GDM1 (cell line): ENCODE data around the gene FGD3.

Experiments used
- DNase-seq: peaks from one replicate; lab custom pipeline; 2025; lab: John Stamatoyannopoulos, UW

FGD3 gene

DNA sequence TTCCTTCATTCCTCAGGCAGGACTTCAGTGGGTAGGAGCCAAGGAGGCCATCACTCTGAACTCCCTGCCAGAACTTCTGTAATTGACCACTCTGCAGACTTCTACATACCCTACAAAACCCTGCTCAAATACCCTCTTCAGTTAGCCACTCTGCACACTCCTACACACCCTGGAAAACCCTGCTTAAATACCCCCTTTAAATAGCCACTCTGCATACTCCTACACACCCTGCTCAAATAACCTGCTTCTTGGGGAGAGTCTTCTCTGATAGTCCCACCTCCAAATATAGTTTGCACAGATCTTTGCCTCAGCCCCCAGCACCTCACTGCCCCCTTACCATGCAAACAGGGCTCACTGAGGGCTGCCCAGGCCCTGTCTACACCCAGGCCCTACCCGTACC lies 130.0 kb downstream of the FGD3 start:
- no peak for DNase-seq

DNA sequence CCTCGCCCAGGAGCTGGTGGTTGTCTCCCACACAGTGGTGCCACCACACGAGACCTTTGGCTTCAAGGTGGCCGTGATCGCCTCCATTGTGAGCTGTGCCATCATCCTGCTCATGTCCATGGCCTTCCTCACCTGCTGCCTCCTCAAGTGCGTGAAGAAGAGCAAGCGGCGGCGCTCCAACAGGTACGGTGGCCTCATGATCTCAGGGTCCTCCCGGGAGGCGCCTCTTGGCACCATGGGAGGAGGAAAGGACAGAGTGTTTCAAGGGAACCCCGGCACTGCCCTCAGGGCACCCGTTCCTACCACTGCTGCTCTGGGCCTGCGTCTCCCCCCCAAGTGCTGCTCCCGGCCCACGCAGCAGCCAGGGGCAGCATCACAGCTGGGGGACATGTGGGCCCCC lies 130.5 kb downstream of the FGD3 start:
- DNase-seq = no peak

DNA sequence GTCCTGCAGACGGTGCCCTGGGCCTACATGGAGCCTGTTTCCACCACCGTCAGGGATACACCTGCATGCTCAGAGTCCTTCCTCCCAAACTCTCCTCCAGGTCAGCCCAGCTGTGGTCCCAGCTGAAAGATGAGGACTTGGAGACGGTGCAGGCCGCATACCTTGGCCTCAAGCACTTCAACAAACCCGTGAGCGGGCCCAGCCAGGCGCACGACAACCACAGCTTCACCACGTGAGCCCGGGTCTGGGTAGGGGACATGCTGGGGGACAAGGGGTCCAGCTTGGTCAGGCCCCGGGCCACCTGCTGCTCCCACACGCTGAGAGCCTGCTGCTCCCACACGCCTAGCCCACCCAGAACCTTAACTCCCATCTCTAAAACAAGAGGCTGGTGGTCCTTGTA lies 132.0 kb downstream of the FGD3 start:
- DNase-seq = no peak

DNA sequence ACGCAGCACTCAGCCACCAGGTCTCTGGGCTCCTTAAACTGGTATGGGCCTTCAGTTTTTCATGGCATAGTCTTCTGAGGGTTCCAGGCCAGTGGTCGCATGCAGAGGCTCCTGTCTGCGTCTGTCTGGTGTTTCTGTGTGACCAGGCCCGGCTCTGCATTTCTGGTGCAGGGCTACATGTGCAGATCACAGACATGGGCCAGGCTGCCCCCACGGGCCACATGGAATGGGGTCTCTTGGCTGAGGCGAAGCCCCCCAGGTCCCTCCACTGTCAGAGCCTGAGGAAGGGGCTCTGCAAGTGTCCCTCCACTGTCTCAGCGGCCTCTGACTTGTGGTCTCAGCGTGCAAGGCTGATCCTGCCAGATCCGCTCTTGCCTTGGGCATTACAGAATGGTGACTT lies 133.1 kb downstream of the FGD3 start:
- no peak for DNase-seq

DNA sequence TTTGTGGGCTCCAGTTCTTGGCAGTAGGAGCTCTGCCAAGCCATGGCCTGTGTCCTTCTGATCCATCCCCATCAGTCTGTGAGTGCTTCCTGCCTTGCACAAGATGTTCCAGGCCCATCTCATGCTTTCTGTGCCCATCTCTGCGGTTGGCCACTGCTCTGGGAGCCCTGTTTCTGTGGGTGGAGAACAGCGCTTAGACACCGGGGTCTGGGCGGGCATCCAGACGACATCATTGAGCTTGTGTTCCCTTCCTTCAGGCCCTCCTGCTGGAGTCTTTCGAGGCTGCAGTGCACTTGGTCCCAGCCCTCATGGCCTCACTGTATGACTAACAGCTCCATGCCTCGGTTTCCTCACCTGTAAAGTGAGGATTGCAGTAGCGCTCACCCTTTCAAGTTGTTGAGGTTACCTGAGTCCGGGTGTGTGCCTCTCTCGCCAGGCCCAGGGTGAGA lies 133.8 kb downstream of the FGD3 start:
- DNase-seq = no peak

DNA sequence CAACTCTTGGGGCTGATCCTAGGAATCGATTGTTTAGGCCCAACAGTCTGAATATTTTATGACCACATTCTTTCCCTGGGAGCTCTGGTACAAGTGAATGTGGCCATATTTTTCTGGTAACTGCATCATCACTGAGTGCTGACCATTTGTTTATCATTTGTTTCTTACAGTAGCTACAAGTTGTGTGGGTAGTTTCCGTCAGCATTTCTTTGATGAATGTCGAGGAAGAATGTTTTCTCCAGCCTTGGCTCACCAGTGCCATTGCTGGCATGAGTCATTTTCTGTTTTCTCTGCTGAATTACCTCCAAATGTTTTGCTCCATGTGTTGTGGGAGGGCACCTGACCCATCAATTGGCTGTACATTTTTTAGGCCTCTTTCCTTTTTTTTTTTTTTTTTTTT lies 134.6 kb downstream of the FGD3 start:
- DNase-seq = no peak

DNA sequence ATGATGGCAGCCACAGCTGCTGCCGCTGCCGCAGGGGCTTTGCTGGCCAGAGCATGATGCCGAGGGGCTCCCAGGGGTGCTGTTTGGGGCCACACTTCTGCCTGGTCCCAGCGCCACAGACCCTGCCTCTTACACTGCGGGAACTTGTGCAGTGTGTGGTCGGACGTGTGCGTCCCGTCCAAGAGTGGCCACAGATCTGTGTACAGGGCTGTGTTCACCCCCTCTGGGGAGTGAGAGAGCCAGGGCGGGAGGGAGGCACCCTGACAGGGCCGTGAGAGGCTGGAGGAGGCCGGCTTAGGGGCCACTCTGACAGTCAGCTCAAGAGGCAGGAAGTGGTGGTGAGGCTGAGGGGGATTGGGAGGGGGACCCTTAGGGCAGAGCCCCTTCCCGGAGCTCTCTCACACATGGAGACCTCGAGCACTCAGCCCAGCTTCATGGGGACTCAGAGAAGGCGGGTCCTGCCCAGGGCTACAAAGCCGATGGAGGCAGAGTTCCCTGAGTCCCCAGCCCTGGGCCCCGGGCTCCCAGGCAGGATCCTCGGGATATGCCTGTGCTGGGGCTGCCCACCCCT lies 135.6 kb downstream of the FGD3 start:
- no peak for DNase-seq

DNA sequence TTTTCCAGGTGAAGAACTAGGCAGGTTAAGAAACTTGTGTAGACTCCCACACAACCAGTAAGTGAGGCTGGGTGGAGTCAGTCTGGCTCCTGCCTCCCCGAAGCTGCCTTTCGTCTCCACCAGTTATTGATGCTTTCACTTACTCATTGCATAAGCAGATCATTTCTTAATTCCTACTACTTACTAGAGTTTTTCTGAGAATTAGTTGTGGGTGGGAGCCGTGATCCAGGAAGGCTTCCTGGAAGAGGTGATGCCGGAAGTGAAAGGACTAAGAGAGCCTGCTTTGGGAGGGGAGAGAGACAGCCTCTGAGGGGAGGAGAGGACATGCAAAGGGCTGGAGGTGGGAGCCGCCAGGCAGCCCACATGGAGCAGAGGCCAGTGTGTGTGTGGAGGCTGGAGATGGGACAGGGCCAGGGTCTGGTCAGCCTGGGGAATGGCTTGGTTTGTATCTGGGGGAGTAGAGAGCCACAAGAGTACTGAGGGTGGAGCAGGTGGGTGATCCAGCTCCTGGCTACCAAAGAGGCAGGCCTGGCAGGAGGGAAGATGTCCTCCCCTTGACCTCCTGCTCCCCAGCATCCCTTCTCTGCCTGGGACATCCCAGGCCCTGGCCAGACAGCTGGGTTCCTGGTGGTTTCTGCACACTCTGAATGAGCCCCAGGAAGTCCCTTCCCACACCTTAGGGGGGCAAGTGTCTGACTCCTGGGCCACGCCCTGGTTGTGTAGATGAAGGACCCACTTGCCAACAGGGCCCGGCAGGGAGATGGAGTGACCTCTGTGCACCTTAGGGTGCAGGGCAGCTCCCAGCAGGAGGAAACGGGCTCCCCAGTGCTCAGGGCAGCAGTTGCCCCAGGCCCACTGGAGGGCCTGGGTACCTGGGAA lies 136.5 kb downstream of the FGD3 start:
- DNase-seq = no peak

DNA sequence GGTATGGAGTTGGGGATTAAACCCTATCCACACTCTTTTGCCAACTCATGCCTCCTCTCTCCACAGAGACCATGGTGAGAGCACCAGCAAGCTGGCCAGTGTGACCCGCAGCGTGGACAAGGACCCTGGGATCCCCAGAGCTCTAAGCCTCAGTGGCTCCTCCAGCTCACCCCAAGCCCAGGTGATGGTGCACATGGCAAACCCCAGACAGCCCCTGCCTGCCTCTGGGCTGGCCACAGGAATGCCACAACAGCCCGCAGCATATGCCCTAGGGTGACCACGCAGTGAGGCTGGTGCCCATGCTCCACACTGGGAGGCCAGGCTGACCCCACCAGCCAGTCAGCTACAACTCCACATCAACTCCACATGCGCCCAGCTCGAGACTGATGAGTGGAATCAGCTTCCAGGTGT lies 137.2 kb downstream of the FGD3 start:
- no peak for DNase-seq

DNA sequence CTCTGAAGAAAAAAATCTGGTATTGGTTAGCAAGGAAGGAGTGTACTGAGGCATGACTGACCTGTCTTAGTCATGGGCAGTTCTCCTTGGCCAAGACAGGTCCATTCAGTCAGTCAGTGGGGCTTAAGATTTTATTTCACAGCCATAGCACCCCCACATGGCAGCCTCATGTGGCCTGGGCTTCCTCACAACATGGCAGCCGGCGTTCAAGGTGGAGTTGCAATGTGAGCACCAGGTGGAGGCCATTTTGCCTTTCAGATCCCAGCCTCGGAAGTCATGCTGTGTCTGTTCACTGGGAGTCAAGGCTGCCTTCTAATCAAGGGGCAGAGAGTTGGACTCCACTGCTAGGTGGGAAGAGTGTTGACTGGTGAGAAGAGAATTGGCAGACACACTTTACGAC lies 138.4 kb downstream of the FGD3 start:
- DNase-seq = no peak
